Measurements from ENCODE around the gene UNC13C. TPM values are rescaled to one million over a fixed set of nuclear protein-coding genes. Genes with fewer than 3 reads are reported as not detected.

UNC13C gene
- total and polyA plus RNA-seq, 2 donors (not counting 3 experiments of a cell fraction or from before 2014, with no cell fraction given), result not detected

Other genes with a start within 250 kb of the UNC13C start
- not detected in 2 replicates for gene WDR72, start 218.8 kb upstream of the UNC13C start, total RNA-seq
- gene WDR72, start 218.8 kb upstream of the UNC13C start, polyA plus RNA-seq, result not detected in 2 replicates

All from endothelial cell of umbilical vein (primary cell).